Activated CD8-positive, alpha-beta memory T cell treated with anti-CD3 and anti-CD28 coated beads, Interleukin-2, amount 50 U/mL, for 4 hours (primary cell): ENCODE data around the gene PRR5.
"Not testable (repeated sequence)": the region's sequence is repeated elsewhere in the genome, so short reads cannot be mapped to it uniquely, and the experiment has no call there.

Experiments used
- DNase-seq: peaks from one replicate; pipeline ENCODE4 v3.0.0-alpha.2; 2020

PRR5 gene

GRCh38 chr22:44701824-44702478 is at the start of gene PRR5:
PRR5 (plus strand) TSS chr22:44702204; CDS start chr22:44702475, 271 bp downstream.
- peak; percentile 73 for DNase-seq

GRCh38 chr22:44652866-44653265 is 49.1 kb upstream of the PRR5 start:
- not testable (repeated sequence) for DNase-seq

GRCh38 chr22:44658311-44658953 is 43.6 kb upstream of the PRR5 start:
- DNase-seq = no peak

- DNase-seq = no peak
Measured at GRCh38 chr22:44659140-44659539, 42.9 kb upstream of the PRR5 start.

- no peak for DNase-seq
Measured at GRCh38 chr22:44660051-44660830, 41.8 kb upstream of the PRR5 start.

GRCh38 chr22:44661070-44661469 is 40.9 kb upstream of the PRR5 start:
- no peak for DNase-seq

GRCh38 chr22:44661659-44662569 is 40.1 kb upstream of the PRR5 start:
- no peak for DNase-seq

GRCh38 chr22:44663256-44663999 is 38.6 kb upstream of the PRR5 start:
- no peak for DNase-seq

GRCh38 chr22:44664149-44664548 is 37.9 kb upstream of the PRR5 start:
- peak; percentile 33 for DNase-seq

- DNase-seq = no peak
Measured at GRCh38 chr22:44665115-44665514, 36.9 kb upstream of the PRR5 start.

GRCh38 chr22:44666207-44666585 is 35.8 kb upstream of the PRR5 start:
- no peak for DNase-seq

GRCh38 chr22:44667276-44667675 is 34.7 kb upstream of the PRR5 start:
- no peak for DNase-seq

- peak; percentile 52 for DNase-seq
Measured at GRCh38 chr22:44667829-44668189, 34.2 kb upstream of the PRR5 start.

- DNase-seq = peak; percentile 46
Measured at GRCh38 chr22:44668190-44668885, 33.7 kb upstream of the PRR5 start.

- no peak for DNase-seq
Measured at GRCh38 chr22:44668886-44669521, 33.0 kb upstream of the PRR5 start.

- DNase-seq = no peak
Measured at GRCh38 chr22:44669561-44669976, 32.4 kb upstream of the PRR5 start.

GRCh38 chr22:44670220-44670988 is 31.6 kb upstream of the PRR5 start:
- DNase-seq = no peak

- no peak for DNase-seq
Measured at GRCh38 chr22:44671742-44672141, 30.3 kb upstream of the PRR5 start.

GRCh38 chr22:44672632-44673031 is 29.4 kb upstream of the PRR5 start:
- no peak for DNase-seq

GRCh38 chr22:44673406-44673805 is 28.6 kb upstream of the PRR5 start:
- DNase-seq = no peak
